Lower leg skin (tissue), 3 donors: ENCODE data around the gene CPA5.

Experiments
- POLR2A ChIP-seq, 2 donors: fragments of 450-650 bp; IDR thresholded peaks; one replicate each; pipeline ENCODE4 v1.6.1; 2016 to 2017; ENCODE audit warnings: antibody characterized with exemption in 2 of 2, mild to moderate bottlenecking in 1 of 2, moderate library complexity in 1 of 2
- TF ChIP-seq, protein P1 (sequence below), 3 donors: fragments of 450-650 bp; IDR thresholded peaks; one replicate each; pipeline ENCODE4 v1.5.1; 2016; ENCODE audit warnings: antibody characterized with exemption in 3 of 3, mild to moderate bottlenecking in 3 of 3, moderate library complexity in 2 of 3

DNA sequence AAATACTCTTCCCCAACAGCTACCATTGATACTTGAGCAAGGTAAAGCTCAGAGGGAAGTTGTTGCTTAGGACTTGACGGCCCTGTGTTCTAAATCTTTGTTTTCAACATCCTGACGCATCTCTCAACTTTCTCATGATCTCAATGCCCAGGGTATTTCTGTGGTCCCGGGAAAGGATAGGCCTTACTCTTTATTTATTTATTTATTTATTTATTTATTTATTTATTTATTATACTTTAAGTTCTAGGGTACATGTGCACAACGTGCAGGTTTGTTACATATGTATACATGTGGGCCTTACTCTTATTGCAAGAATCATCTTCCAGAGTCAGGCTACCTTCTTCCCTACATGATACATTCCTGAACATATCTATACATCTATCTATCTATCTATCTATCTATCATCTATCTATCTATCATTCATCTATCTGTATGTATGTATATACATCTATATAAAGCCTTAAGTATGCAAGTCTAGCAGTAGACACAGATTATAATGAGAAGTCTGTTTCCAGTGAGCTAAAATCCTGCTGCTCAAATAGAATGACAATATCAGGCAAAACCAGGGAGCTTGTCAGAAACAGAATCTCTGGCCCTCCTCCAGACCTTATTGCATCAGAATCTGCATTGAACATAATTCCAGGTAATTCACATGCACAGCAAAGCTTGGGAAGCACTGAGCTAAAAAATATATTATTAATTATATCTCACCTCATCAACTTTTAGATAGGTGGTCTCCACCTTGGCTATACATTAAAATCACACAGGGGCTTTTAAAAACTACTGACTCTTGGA lies 12.2 kb upstream of the CPA5 start:
- no peak for TF ChIP-seq POLR2A (IDR thresholded peaks at IDR 0.05)
- TF ChIP-seq, protein P1, sequence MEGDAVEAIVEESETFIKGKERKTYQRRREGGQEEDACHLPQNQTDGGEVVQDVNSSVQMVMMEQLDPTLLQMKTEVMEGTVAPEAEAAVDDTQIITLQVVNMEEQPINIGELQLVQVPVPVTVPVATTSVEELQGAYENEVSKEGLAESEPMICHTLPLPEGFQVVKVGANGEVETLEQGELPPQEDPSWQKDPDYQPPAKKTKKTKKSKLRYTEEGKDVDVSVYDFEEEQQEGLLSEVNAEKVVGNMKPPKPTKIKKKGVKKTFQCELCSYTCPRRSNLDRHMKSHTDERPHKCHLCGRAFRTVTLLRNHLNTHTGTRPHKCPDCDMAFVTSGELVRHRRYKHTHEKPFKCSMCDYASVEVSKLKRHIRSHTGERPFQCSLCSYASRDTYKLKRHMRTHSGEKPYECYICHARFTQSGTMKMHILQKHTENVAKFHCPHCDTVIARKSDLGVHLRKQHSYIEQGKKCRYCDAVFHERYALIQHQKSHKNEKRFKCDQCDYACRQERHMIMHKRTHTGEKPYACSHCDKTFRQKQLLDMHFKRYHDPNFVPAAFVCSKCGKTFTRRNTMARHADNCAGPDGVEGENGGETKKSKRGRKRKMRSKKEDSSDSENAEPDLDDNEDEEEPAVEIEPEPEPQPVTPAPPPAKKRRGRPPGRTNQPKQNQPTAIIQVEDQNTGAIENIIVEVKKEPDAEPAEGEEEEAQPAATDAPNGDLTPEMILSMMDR (IDR thresholded peaks at IDR 0.05): no peak
